HG02571 (cell line): Measurements from ENCODE around the gene ADGRD1.

Source experiments
- ATAC-seq: cut with Tn5 transposase; IDR thresholded peaks from one replicate; pipeline ENCODE4 v1.9.1; 2021; ENCODE audit warnings: mild to moderate bottlenecking, moderate library complexity; ENCODE audit not compliant: unreplicated experiment

Gene ADGRD1

GRCh38 chr12:131130311-131130911 is 176.7 kb downstream of the ADGRD1 start:
- ATAC-seq: no peak

- no peak for ATAC-seq
Observed at GRCh38 chr12:131131077-131131807, 177.5 kb downstream of the ADGRD1 start.

GRCh38 chr12:131131808-131132117 is 178.1 kb downstream of the ADGRD1 start:
- ATAC-seq: no peak

- no peak for ATAC-seq
Observed at GRCh38 chr12:131132118-131132892, 178.6 kb downstream of the ADGRD1 start.

- ATAC-seq: no peak
Observed at GRCh38 chr12:131133015-131133905, 179.6 kb downstream of the ADGRD1 start.

GRCh38 chr12:131133994-131134393 is 180.3 kb downstream of the ADGRD1 start:
- ATAC-seq: no peak

- no peak for ATAC-seq
Observed at GRCh38 chr12:131134523-131135310, 181.0 kb downstream of the ADGRD1 start.

- ATAC-seq: no peak
Observed at GRCh38 chr12:131135311-131135785, 181.6 kb downstream of the ADGRD1 start.

GRCh38 chr12:131135786-131136538 is 182.3 kb downstream of the ADGRD1 start:
- no peak for ATAC-seq

- no peak for ATAC-seq
Observed at GRCh38 chr12:131136539-131136872, 182.8 kb downstream of the ADGRD1 start.

- no peak for ATAC-seq
Observed at GRCh38 chr12:131137009-131137835, 183.5 kb downstream of the ADGRD1 start.

GRCh38 chr12:131137836-131138637 is 184.3 kb downstream of the ADGRD1 start:
- no peak for ATAC-seq

GRCh38 chr12:131138638-131139362 is 185.1 kb downstream of the ADGRD1 start:
- ATAC-seq: no peak

GRCh38 chr12:131139363-131140068 is 185.8 kb downstream of the ADGRD1 start:
- no peak for ATAC-seq

- ATAC-seq: no peak
Observed at GRCh38 chr12:131140069-131140435, 186.3 kb downstream of the ADGRD1 start.

- no peak for ATAC-seq
Observed at GRCh38 chr12:131140697-131141096, 187.0 kb downstream of the ADGRD1 start.

- ATAC-seq: no peak
Observed at GRCh38 chr12:131141514-131141913, 187.8 kb downstream of the ADGRD1 start.
